H1 (cell line): Measurements from ENCODE around the gene GSDME. TPM values are rescaled to one million over a fixed set of nuclear protein-coding genes. Genes with fewer than 3 reads are reported as not detected.

Experiments used
- BACH1 ChIP-seq: IDR thresholded peaks from 2 replicates; pipeline ENCODE4 v1.6.1; 2012; ENCODE audit warnings: low read length, improper control_type of control experiment
- CTCF ChIP-seq, 3 experiments: IDR thresholded peaks; 1 replicate in 2 of 3; 2 replicates in 1 of 3; pipeline versions ENCODE4 v1.5.1 to v1.6.1; 2011; ENCODE audit warnings: low read length in 3 of 3, mild to moderate bottlenecking in 3 of 3, inconsistent platforms in 2 of 3, low read depth in 1 of 3, moderate library complexity in 1 of 3; ENCODE audit not compliant: insufficient read depth in 1 of 3; ENCODE audit errors: control extremely low read depth in 1 of 3
- EZH2 ChIP-seq: fragments of 200-600 bp; sonication (generic); IDR thresholded peaks from 2 replicates; pipeline ENCODE4 v1.7.1; 2012; ENCODE audit warnings: low read depth, mild to moderate bottlenecking, moderate library complexity, low read length, inconsistent platforms; ENCODE audit not compliant: severe bottlenecking
- NANOG ChIP-seq: IDR thresholded peaks from 2 replicates; pipeline ENCODE4 v1.6.1; 2011; ENCODE audit warnings: low read length, low read depth, mild to moderate bottlenecking, inconsistent platforms; ENCODE audit not compliant: insufficient read depth, poor library complexity, severe bottlenecking
- NRF1 ChIP-seq: IDR thresholded peaks from 2 replicates; pipeline ENCODE4 v1.6.1; 2011; ENCODE audit warnings: mild to moderate bottlenecking, low read depth, low read length, improper control_type of control experiment
- RBBP5 ChIP-seq: IDR thresholded peaks from 2 replicates; pipeline ENCODE4 v1.7.1; 2012; ENCODE audit warnings: low read depth, mild to moderate bottlenecking, inconsistent platforms, low read length, moderate library complexity, borderline replicate concordance
- RFX5 ChIP-seq: IDR thresholded peaks from 2 replicates; pipeline ENCODE4 v1.6.1; 2011; ENCODE audit warnings: low read depth, low read length, improper control_type of control experiment, borderline replicate concordance
- SP1 ChIP-seq: IDR thresholded peaks from 2 replicates; pipeline ENCODE4 v1.6.1; 2011; ENCODE audit warnings: low read depth, low read length
- SP4 ChIP-seq: IDR thresholded peaks from 2 replicates; pipeline ENCODE4 v1.6.1; 2012; ENCODE audit warnings: low read length, inconsistent platforms
- polyA plus RNA-seq, 7 experiments: library from polyadenylated mRNA; depleted of rRNA in 3 of 7; stranded (reverse) in 5 of 7; unstranded in 2 of 7; fragments of >200 nt in 5 of 7; fragments of 200-250 nt in 2 of 7; gene quantifications; 1 replicate in 5 of 7; 2 replicates in 1 of 7; 4 replicates in 1 of 7; pipeline versions ENCODE4 v1.2.1 to v1.2.3, GENCODE V29; 2011 to 2013; ENCODE audit warnings: missing spikeins in 2 of 7, mixed read lengths in 2 of 7
- total RNA-seq: library from RNA; stranded (reverse); fragmentation: NEBNext Ultra II Directional; extraction: Animal tissue kit (Norgen Biotek cat#: 25700); gene quantifications from 2 replicates; pipeline ENCODE4 v1.2.1, GENCODE V29; 2021

The GSDME gene
- total and polyA plus RNA-seq, 2 of the 8 experiments (the other 6 are each of a cell fraction or from before 2014, with no cell fraction given) = 5.4 to 7.6 TPM

- peak in 2 of 3 experiments; percentile 61 to 64; a peak in 3 of 4 replicates for TF ChIP-seq CTCF (IDR thresholded peaks at IDR 0.05; ENCODE audit: control extremely low read depth in 1 of 3, insufficient read depth in 1 of 3, low read depth in 1 of 3, low read length in 3 of 3)
- no peak for TF ChIP-seq SP4
- no peak for TF ChIP-seq RFX5
- no peak for TF ChIP-seq NRF1
- TF ChIP-seq EZH2 = no peak
- no peak for TF ChIP-seq SP1
- no peak for TF ChIP-seq RBBP5
- TF ChIP-seq NANOG = no peak
- TF ChIP-seq BACH1 = peak; percentile 93
These were observed 34.7 kb downstream of the GSDME start (continued) for GRCh38 chr7:24722386-24723177.
